DOHH2 (cell line): ENCODE results near the gene ARF3.
A peak's percentile ranks its signal among the peaks of the same experiment; 100 is the strongest.

Experiments
- H3F3A ChIP-seq: fragments of 200-600 bp; sonication (generic), shearing (Covaris generic); 2 replicates; pipeline ENCODE4 v1.6.0; 2016; ENCODE audit warnings: antibody characterized with exemption, mild to moderate bottlenecking; ENCODE audit not compliant: control insufficient read depth, insufficient read depth
- H3K27ac ChIP-seq: fragments of 200-600 bp; sonication (generic); 2 replicates; pipeline ENCODE4 v1.5.1; 2014; ENCODE audit warnings: low read depth, mild to moderate bottlenecking, low read length, moderate library complexity
- H3K27me3 ChIP-seq: fragments of 200-600 bp; sonication (generic); 2 replicates; pipeline ENCODE4 v1.6.1; 2014; ENCODE audit warnings: mild to moderate bottlenecking, low read length, mixed read lengths; ENCODE audit not compliant: control insufficient read depth
- H3K36me3 ChIP-seq: fragments of 200-600 bp; sonication (generic); 2 replicates; pipeline ENCODE4 v1.6.1; 2014; ENCODE audit warnings: mild to moderate bottlenecking, low read length, moderate library complexity, mixed read lengths; ENCODE audit not compliant: control insufficient read depth
- H3K4me1 ChIP-seq: fragments of 200-600 bp; sonication (generic); 2 replicates; pipeline ENCODE4 v1.6.1; 2014; ENCODE audit warnings: mild to moderate bottlenecking, low read length, mixed read lengths; ENCODE audit not compliant: control insufficient read depth
- H3K4me2 ChIP-seq: fragments of 200-600 bp; sonication (generic); 2 replicates; pipeline ENCODE4 v1.6.0; 2014; ENCODE audit warnings: mild to moderate bottlenecking, low read length, moderate library complexity
- H3K4me3 ChIP-seq: fragments of 200-600 bp; sonication (generic); 2 replicates; pipeline ENCODE4 v1.5.1; 2014; ENCODE audit warnings: mild to moderate bottlenecking, low read length, mixed read lengths
- H3K79me2 ChIP-seq: fragments of 200-600 bp; sonication (generic); 2 replicates; pipeline ENCODE4 v1.6.1; 2014; ENCODE audit warnings: mild to moderate bottlenecking, low read length, mixed read lengths; ENCODE audit not compliant: control insufficient read depth
- H3K9me2 ChIP-seq: fragments of 200-600 bp; sonication (generic); replicated peaks from 2 replicates; pipeline ENCODE4 v1.6.1; 2014; ENCODE audit warnings: mild to moderate bottlenecking, low read length, mixed read lengths; ENCODE audit not compliant: control insufficient read depth
- H3K9me3 ChIP-seq: fragments of 200-600 bp; sonication (generic); 2 replicates; pipeline ENCODE4 v1.6.1; 2014; ENCODE audit warnings: antibody characterized with exemption, low read length, mixed read lengths; ENCODE audit not compliant: control insufficient read depth, insufficient read depth
- H4K20me1 ChIP-seq: fragments of 200-600 bp; sonication (generic); 2 replicates; pipeline ENCODE4 v1.6.0; 2014; ENCODE audit warnings: low read depth, mild to moderate bottlenecking, antibody characterized with exemption, low read length, moderate library complexity; ENCODE audit not compliant: control insufficient read depth, insufficient read depth
- EZH2phosphoT487 ChIP-seq: fragments of 200-600 bp; sonication (generic); IDR thresholded peaks from 2 replicates; pipeline ENCODE4 v1.6.1; 2017; ENCODE audit warnings: borderline replicate concordance, mild to moderate bottlenecking, antibody characterized with exemption, low read length, moderate library complexity, mixed read lengths
- TF ChIP-seq, protein P1 (sequence below): fragments of 200-600 bp; sonication (generic); IDR thresholded peaks from one replicate; pipeline ENCODE4 v1.5.1; 2014; ENCODE audit warnings: antibody characterized with exemption, mild to moderate bottlenecking, low read depth, low read length; ENCODE audit not compliant: poor library complexity, severe bottlenecking

The ARF3 gene

DNA sequence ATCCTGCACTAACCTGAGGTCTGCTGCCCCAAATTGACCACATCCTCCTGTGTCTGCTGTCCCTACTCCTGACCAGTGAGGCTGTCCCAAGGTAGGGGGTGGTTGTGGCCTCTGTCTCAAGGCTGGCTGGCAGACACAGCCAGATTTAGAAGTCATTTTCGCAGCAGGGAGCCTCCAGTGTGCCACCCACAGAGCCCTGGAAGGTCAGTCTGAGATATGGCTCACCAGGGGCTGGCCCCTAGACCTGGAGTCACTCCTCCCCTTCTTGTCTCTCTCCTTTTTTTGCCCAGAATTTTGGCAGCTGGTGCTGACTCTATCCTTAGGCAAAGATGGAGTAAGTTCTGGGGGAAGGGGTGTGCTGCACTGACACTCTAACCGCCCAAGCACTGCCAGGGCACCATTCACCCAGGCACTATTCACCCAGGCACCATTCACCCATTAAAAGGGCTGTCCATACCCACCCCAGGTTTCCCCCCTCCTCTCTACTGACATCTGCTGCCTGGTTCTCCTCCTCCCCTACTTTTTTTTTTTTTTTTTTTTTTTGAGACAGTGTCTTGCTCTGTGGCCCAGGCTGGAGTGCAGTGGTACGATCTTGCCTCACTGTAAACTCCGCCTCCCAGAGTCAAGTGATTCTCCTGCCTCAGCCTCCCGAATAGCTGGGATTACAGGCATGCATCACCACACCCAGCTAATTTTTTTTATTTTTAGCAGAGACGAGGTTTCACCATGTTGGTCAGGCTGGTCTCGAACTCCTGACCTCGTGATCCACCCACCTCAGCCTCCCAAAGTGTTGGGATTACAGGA, 34.2 kb upstream of the ARF3 start:
- no peak overlapping the region for H3K4me3 ChIP-seq
- H3K4me2 ChIP-seq, result no peak overlapping the region
- no peaks in the 10 kb centered on the region for H3K36me3 ChIP-seq

DNA sequence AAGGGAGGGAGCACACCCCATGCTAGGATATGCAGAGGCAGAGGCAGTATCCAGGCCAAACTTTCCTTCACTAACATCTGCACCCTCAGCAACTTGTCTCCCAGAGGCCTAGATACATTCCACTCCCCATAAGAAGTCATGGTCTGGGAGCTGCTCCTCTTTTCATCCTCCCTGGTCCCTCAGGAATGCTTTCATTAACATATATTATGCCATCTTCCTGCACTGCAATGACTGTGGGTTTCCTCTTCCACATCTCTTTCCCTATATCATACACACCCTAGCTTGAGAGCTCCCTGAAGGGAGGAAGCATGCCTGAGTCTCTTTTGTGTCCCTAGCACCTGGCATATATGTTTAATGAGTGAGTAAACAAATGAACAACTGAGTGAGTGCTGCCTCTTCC, 33.3 kb upstream of the ARF3 start:
- peaks cover 52% of the 10 kb centered on the region for H3K27me3 ChIP-seq
- no peak overlapping the region for H3K4me3 ChIP-seq
- no peaks in the 10 kb centered on the region for H4K20me1 ChIP-seq
- H3K9me3 ChIP-seq, result no peaks in the 10 kb centered on the region
- no peaks in the 10 kb centered on the region for H3F3A ChIP-seq
- no peak overlapping the region for H3K27ac ChIP-seq
- H3K4me1 ChIP-seq, result peaks cover 6% of the 10 kb centered on the region; the same call in 1 of the 2 replicates
- TF ChIP-seq, protein P1, sequence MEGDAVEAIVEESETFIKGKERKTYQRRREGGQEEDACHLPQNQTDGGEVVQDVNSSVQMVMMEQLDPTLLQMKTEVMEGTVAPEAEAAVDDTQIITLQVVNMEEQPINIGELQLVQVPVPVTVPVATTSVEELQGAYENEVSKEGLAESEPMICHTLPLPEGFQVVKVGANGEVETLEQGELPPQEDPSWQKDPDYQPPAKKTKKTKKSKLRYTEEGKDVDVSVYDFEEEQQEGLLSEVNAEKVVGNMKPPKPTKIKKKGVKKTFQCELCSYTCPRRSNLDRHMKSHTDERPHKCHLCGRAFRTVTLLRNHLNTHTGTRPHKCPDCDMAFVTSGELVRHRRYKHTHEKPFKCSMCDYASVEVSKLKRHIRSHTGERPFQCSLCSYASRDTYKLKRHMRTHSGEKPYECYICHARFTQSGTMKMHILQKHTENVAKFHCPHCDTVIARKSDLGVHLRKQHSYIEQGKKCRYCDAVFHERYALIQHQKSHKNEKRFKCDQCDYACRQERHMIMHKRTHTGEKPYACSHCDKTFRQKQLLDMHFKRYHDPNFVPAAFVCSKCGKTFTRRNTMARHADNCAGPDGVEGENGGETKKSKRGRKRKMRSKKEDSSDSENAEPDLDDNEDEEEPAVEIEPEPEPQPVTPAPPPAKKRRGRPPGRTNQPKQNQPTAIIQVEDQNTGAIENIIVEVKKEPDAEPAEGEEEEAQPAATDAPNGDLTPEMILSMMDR, result no peak
- no peak for TF ChIP-seq EZH2phosphoT487
- no peaks in the 10 kb centered on the region for H3K9me2 ChIP-seq
- no peak overlapping the region for H3K4me2 ChIP-seq
- H3K79me2 ChIP-seq, result no peaks in the 10 kb centered on the region
- no peaks in the 10 kb centered on the region for H3K36me3 ChIP-seq

More for the DNA sequence above, 34.2 kb upstream of the ARF3 start:
- 0 out of 2 replicates have a peak, but pooled peaks cover 7% of the 10 kb centered on the region for H3F3A ChIP-seq
- H3K27ac ChIP-seq, result no peak overlapping the region
- no peaks in the 10 kb centered on the region for H4K20me1 ChIP-seq
- H3K27me3 ChIP-seq, result peaks cover 48% of the 10 kb centered on the region
- no peaks in the 10 kb centered on the region for H3K9me2 ChIP-seq
- no peaks in the 10 kb centered on the region for H3K79me2 ChIP-seq
- no peaks in the 10 kb centered on the region for H3K9me3 ChIP-seq
- H3K4me1 ChIP-seq, result peaks cover 7% of the 10 kb centered on the region; the same call in 1 of the 2 replicates
- TF ChIP-seq, protein P1, result no peak
- no peak for TF ChIP-seq EZH2phosphoT487

DNA sequence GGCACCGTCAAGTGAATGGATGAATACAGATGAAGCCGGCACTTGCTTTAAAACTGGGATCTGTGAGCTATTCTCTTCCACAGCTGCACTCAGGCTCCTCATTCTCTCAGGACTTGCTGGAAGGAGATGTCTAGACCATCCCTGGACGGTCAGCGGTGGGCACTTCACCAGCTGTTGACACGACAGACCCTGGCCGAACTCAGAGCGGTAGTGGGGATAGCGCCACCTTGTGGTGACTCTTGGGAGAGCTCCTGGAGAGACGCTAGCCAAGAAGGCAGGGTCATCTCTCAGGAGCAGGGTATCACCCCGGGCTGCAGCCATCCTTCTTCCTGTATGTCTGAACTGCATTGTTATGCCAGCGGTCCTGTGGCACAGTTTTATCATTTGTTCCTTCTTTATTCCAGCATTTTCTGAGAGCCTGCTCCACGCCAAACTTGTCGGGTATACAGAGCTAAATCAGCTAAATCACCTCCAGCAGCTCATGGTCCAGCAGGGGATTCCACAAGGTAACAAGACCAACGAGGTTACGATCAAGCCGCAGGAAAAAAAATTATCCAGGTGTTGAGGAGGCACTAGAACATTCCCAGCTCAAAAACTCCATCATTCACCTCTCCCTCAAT, 30.9 kb upstream of the ARF3 start:
- H3K27me3 ChIP-seq, result peaks cover 58% of the 10 kb centered on the region
- H3K4me3 ChIP-seq, result no peak overlapping the region
- H3K4me1 ChIP-seq, result no peaks in the 10 kb centered on the region
- no peak overlapping the region for H3K27ac ChIP-seq
- H3K9me2 ChIP-seq, result no peaks in the 10 kb centered on the region
- H3K36me3 ChIP-seq, result no peaks in the 10 kb centered on the region
- TF ChIP-seq EZH2phosphoT487, result no peak
- TF ChIP-seq, protein P1, result peak; percentile 99
- no peaks in the 10 kb centered on the region for H4K20me1 ChIP-seq
- H3F3A ChIP-seq, result no peaks in the 10 kb centered on the region
- no peaks in the 10 kb centered on the region for H3K79me2 ChIP-seq
- no peak overlapping the region for H3K4me2 ChIP-seq
- no peaks in the 10 kb centered on the region for H3K9me3 ChIP-seq
